Tibial nerve (tissue), 4 donors: Measurements from ENCODE around the gene PRAC2. TPM values are rescaled to one million over a fixed set of nuclear protein-coding genes. Genes with fewer than 3 reads are reported as not detected.

Experiments used
- DNase-seq, 2 donors: peaks; one replicate each; pipeline ENCODE4 v3.0.0-alpha.2; 2019; ENCODE audit warnings: low spot score in 2 of 2
- H3K27ac ChIP-seq, 4 donors: fragments of 200-600 bp; sonication (generic) in 3 of 4; one replicate each; pipeline ENCODE4 v1.5.1; 2017 to 2019; ENCODE audit warnings: mild to moderate bottlenecking in 1 of 4
- H3K27me3 ChIP-seq, 2 donors: fragments of 200-600 bp; sonication (generic) in 1 of 2; one replicate each; pipeline versions ENCODE4 v1.5.1 to v1.6.0; 2017 to 2019
- H3K36me3 ChIP-seq, 3 donors: fragments of 200-600 bp; sonication (generic); one replicate each; pipeline ENCODE4 v1.5.1; 2018 to 2019
- H3K4me1 ChIP-seq, 4 donors: fragments of 200-600 bp; sonication (generic) in 3 of 4; one replicate each; pipeline ENCODE4 v1.5.1; 2017 to 2019
- H3K4me3 ChIP-seq, 4 donors: fragments of 200-600 bp; sonication (generic) in 3 of 4; one replicate each; pipeline ENCODE4 v1.5.1; 2017 to 2019; ENCODE audit warnings: mild to moderate bottlenecking in 1 of 4, moderate library complexity in 1 of 4
- H3K9me3 ChIP-seq, 4 donors: fragments of 200-600 bp; sonication (generic) in 3 of 4; one replicate each; pipeline ENCODE4 v1.5.1; 2017 to 2019
- CTCF ChIP-seq, 5 experiments: fragments of 200-600 bp in 3 of 5; fragments of 450-650 bp in 2 of 5; sonication (generic) in 3 of 5; IDR thresholded peaks; one replicate each; pipeline ENCODE4 v1.5.1; 2016 to 2019; ENCODE audit warnings: antibody characterized with exemption in 5 of 5, mild to moderate bottlenecking in 3 of 5, moderate library complexity in 2 of 5
- EP300 ChIP-seq, 2 donors: sonication (generic); formaldehyde crosslinking; IDR thresholded peaks; one replicate each; pipeline ENCODE4 v1.6.1; 2017; ENCODE audit warnings: antibody characterized with exemption in 2 of 2, mild to moderate bottlenecking in 1 of 2
- POLR2A ChIP-seq, 2 donors: fragments of 450-650 bp; IDR thresholded peaks; one replicate each; pipeline ENCODE4 v1.6.1; 2017; ENCODE audit warnings: antibody characterized with exemption in 2 of 2, mild to moderate bottlenecking in 2 of 2, moderate library complexity in 2 of 2
- WGBS, 2 donors: methylation state at CpG; one replicate each; pipeline ENCODE4 v1.1.5; 2018; 5-methylcytosine and 5-hydroxymethylcytosine counted together
- total RNA-seq, 4 donors: library from RNA; depleted of rRNA; stranded (reverse); fragments of >200 nt; gene quantifications; one replicate each; pipeline ENCODE4 v1.1.0, GENCODE V29; 2016

The PRAC2 gene
- total RNA-seq, result not detected

- H3K27ac ChIP-seq, result no peak within 1 kb of the TSS
- peaks cover 0 to 50% (median 11%) of the 10 kb centered on the region in 4 donors for H3K4me1 ChIP-seq
- 3 to 8% methylated on average over 21 of the region's 21 CpGs for WGBS, 2 donors
- peaks cover 3 to 100% of the 10 kb centered on the region in 2 donors for H3K27me3 ChIP-seq
- no peak for TF ChIP-seq POLR2A (IDR thresholded peaks at IDR 0.05)
- TF ChIP-seq EP300 (IDR thresholded peaks at IDR 0.05), result no peak
- TF ChIP-seq CTCF (IDR thresholded peaks at IDR 0.05), result no peak
- DNase-seq, result no peak
- no peaks in the 10 kb centered on the region for H3K9me3 ChIP-seq
- no peaks in the 10 kb centered on the region for H3K36me3 ChIP-seq
- H3K4me3 ChIP-seq, result no peak within 1 kb of the TSS
Measured at GRCh38 chr17:48722915-48723422, at the start of gene PRAC2. PRAC2 (plus strand) TSS chr17:48723185; CDS start chr17:48724411, 1,226 bp downstream.

GRCh38 chr17:48676963-48677558 lies 45.9 kb upstream of the PRAC2 start:
- TF ChIP-seq EP300 (IDR thresholded peaks at IDR 0.05) (no peak), CTCF (IDR thresholded peaks at IDR 0.05) (no peak), POLR2A (IDR thresholded peaks at IDR 0.05) (no peak)
- Histone ChIP-seq H3K27ac (no peak overlapping the region), H3K9me3 (no peaks in the 10 kb centered on the region), H3K4me3 (no peak overlapping the region), H3K27me3 (peaks cover 0 to 50% of the 10 kb centered on the region in 2 donors), H3K36me3 (no peaks in the 10 kb centered on the region), H3K4me1 (peaks cover 0 to 7% (median 0%) of the 10 kb centered on the region in 4 donors)
- DNase-seq, result no peak
- 81 to 85% methylated on average over 6 of the region's 6 CpGs for WGBS, 2 donors

- peaks cover 0 to 6% (median 0%) of the 10 kb centered on the region in 4 donors for H3K4me1 ChIP-seq
- 15 to 17% methylated on average over 29 to 34 of the region's 41 CpGs for WGBS, 2 donors
- TF ChIP-seq EP300 (IDR thresholded peaks at IDR 0.05) (no peak), CTCF (IDR thresholded peaks at IDR 0.05) (peak; percentile 78 to 89 (median 81)), POLR2A (IDR thresholded peaks at IDR 0.05) (no peak)
- no peak overlapping the region for H3K27ac ChIP-seq
- no peaks in the 10 kb centered on the region for H3K36me3 ChIP-seq
- H3K9me3 ChIP-seq, result no peaks in the 10 kb centered on the region
- H3K27me3 ChIP-seq, result peaks cover 0 to 50% of the 10 kb centered on the region in 2 donors
- no peak overlapping the region for H3K4me3 ChIP-seq
- DNase-seq, result peak; percentile 33 to 34
Measured at GRCh38 chr17:48678141-48678971, 44.6 kb upstream of the PRAC2 start.

- no peak overlapping the region for H3K27ac ChIP-seq
Measured at GRCh38 chr17:48679385-48680096, 43.4 kb upstream of the PRAC2 start.

More at GRCh38 chr17:48679385-48680096, 43.4 kb upstream of the PRAC2 start:
- Histone ChIP-seq H3K9me3 (no peaks in the 10 kb centered on the region), H3K36me3 (no peaks in the 10 kb centered on the region), H3K27me3 (peaks cover 0 to 50% of the 10 kb centered on the region in 2 donors), H3K4me3 (no peak overlapping the region), H3K4me1 (peaks cover 0 to 6% (median 0%) of the 10 kb centered on the region in 4 donors)
- WGBS, 2 donors, result 86% methylated on average over 5 of the region's 5 CpGs
- TF ChIP-seq POLR2A (IDR thresholded peaks at IDR 0.05), result no peak
- no peak for TF ChIP-seq EP300 (IDR thresholded peaks at IDR 0.05)
- TF ChIP-seq CTCF (IDR thresholded peaks at IDR 0.05), result no peak
- DNase-seq, result no peak
